GM21367 (cell line): ENCODE measurements around the gene GNG2.
A peak's percentile ranks its signal among the peaks of the same experiment; 100 is the strongest.

Experiments
- ATAC-seq: cut with Tn5 transposase; IDR thresholded peaks from one replicate; pipeline ENCODE4 v1.9.1; 2021; ENCODE audit not compliant: unreplicated experiment

The GNG2 gene

GRCh38 chr14:51989293-51990234 lies 129.2 kb downstream of the GNG2 start, which contains the start of gene RTRAF:
Gene RTRAF, plus strand, starts transcription at chr14:51989546. Its CDS starts 94 bp downstream, at chr14:51989640.
- peak; percentile 93 for ATAC-seq

GRCh38 chr14:51990488-51990887 lies 130.1 kb downstream of the GNG2 start:
- no peak for ATAC-seq

- no peak for ATAC-seq
These were observed 133.0 kb downstream of the GNG2 start for GRCh38 chr14:51993285-51993920.

GRCh38 chr14:51996148-51996746 lies 135.8 kb downstream of the GNG2 start:
- no peak for ATAC-seq

DNA sequence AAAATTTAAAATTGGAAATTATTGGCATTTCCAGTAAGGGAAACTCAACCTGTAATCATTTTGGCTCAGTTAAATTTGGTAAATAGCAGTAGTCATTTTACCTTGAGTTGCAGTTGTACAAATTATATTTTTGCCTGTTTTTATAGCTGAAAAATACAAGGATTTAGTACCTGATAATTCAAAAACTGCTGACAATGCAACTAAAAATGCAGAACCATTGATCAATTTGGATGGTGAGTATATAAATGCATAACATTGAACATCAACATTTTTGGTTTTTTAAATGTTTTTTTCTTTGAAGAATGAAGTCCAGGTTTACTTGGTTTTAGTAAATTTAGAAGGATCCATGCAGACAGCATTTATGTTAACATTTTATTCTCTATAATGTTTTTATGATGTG lies 137.9 kb downstream of the GNG2 start:
- no peak for ATAC-seq

GRCh38 chr14:51999084-51999483 lies 138.7 kb downstream of the GNG2 start:
- no peak for ATAC-seq

DNA sequence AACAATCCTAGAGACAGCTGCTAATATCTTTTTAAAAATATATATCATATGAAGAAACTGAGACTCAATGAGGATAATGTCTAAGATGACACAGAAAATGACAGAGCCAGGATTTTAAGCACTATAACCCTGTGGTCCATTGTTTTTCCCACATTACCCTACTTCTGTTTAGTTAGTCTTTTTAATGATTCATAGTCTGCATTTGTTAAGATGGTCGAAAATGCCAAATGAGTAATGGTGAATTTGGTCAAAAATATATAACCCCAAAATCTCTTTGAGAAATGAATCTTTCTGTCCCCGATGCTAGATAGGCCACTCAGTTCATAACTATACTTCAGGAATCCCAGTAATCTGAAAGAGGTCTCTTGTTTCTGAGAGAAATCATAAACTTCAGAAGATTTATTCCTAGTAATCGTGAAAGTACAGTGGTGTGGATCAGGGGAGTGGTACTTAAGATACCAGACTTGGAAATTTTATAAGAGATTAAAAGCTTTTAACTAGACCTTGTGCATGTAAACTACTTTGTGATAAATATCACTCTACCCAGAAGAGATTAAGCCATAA lies 139.7 kb downstream of the GNG2 start:
- ATAC-seq, result no peak

GRCh38 chr14:52000696-52001095 lies 140.3 kb downstream of the GNG2 start:
- ATAC-seq, result no peak

DNA sequence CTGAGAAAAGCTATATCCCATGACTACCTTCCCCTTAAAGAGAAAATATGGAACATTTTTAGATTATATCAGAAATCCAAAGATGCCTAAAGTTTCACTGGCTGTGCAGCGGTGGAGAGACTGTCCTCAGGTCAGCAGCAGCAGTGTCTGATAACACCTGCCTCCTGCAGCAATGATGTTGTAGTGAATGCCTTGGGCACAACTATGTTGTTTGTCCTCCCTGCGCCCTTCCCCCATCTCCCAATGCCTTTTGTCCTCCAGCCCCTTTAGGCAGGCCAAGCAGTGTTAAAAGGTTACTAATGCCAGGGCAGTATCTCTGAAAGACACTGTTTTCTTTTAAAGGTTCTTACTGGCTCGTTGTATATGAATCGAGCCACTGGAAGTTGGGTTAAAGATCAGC lies 142.1 kb downstream of the GNG2 start:
- ATAC-seq, result no peak

DNA sequence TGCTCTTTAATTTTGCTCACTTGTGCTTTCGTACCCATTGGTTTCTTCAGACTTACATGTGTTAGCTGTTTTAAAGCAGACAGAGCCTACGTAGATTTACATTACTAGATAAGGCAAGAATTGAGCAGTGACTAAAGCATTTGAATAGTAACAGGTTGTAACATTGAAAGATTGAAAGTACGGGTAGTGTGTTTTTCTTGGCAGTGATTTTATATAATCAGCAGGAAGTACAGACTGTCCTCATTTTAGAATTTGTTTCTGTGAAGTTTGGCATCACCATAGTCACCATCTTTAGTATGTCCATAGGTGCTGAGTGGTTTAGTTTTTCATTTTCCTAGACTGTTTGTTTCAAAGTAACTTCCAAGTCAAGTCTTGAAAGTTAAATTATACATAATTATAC lies 142.9 kb downstream of the GNG2 start:
- ATAC-seq, result no peak

- no peak for ATAC-seq
These were observed 145.2 kb downstream of the GNG2 start for GRCh38 chr14:52005625-52006024.

DNA sequence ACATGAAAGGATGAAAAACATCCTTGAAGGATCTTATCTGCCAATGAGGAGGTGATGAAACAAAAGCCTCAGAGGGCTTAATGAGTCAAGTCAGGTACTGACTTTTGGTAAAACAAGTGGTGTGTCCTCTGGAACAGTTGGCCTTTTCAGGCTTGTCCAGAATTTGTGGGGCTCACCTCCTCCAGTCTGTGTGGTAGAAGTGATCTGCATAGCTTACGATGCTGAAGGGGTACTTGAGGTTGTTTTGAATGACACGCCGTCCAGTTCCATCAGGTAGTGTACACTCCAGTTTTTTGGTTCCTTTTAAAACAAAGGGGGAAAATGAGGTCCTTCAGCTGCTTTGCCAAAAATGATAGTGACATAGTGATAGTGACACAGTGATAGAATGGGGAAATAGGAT lies 145.9 kb downstream of the GNG2 start:
- no peak for ATAC-seq

GRCh38 chr14:52007211-52007610 lies 146.8 kb downstream of the GNG2 start:
- no peak for ATAC-seq

DNA sequence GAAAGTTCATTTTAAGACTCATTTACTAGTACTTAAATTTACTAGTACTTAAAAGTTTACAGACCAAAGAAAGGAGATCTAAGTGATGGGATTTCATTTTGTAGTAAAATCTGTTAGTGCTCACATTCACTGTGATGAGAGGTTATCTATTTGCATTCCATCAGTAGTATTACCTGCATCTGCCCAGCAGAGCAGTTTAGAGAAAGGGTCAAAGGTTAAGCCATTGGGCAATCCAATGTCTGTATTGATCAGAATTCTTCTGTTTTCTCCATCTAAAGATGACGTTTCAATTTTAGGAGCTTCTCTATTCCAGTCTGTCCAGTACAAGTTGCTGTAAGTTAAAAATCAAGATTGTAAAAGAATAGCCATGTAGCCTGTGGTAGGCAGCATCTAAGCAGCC lies 147.2 kb downstream of the GNG2 start:
- ATAC-seq, result no peak

DNA sequence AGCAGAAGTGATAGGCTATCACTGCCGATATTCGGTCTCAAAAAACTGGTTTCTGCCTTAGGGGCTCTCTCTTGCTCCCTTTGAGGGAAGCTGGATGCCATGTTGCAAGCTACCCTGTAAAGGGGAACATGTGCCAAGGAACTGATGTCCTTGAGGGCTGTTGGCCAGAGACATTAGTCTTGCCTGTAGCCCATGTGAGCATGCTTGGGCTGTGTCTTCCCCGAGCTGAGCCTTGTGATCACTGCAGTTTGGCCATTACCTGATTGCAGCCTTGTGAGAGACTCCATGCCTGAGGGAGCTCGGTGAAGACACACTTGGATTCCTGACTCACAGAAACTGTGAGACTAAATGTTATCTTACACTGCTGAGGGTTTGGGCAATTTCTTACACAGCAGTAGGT lies 147.7 kb downstream of the GNG2 start:
- ATAC-seq, result no peak

DNA sequence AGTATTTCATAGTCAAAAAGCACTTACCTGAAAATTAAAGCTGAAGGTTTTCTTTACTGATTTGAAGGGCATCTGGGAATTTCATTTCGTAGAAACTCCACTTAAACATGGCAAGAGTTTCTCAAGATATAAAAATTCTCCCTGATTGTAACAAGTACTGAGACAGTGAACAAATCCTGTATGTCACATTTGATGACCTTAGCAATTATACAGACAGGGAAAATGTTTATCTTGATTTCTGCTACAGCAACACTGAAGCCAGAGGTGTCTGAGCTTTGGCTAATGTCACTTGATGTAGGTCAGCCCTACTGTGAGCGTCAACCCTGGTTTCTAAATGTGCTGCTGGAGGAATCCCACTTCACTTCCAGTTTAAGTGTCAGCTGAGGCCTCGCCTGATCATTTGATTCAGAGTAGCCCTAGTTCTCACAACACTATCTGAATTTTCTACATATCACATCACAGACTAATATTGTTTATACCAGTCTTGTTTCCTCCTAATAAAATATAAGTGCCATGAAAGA lies 149.8 kb downstream of the GNG2 start:
- ATAC-seq, result no peak

GRCh38 chr14:52011523-52011922 lies 151.1 kb downstream of the GNG2 start:
- no peak for ATAC-seq

- no peak for ATAC-seq
These were observed 152.2 kb downstream of the GNG2 start for GRCh38 chr14:52012635-52013034.

DNA sequence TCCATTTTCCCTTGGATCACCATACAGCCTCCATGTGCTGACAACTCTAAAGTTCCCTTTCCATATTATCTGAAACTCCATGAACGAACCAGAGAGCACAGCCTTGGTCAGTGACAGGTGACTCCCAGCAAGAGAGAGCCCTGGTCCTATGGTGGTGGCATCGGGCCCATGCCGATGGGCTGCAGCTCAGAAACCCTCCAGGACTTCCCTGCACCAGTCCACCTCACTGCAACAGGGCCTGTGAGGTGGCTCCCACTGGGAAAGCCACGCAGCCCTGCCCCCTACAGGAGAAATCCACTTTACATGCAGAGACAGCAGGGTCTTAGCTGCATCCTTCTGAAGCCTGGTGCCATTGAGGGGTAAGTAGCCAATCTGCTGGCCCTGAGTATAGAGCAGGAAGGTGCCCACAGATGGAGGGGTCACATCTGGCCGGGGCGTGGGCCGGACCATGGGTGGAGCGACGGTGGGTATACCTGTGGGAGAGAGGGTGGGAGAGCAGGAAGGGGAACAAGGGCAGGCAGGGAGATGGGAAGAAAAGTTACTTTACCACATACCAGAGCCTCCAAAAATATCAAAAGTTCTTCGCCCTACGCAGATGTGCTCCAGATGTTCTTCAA lies 153.7 kb downstream of the GNG2 start:
- no peak for ATAC-seq

DNA sequence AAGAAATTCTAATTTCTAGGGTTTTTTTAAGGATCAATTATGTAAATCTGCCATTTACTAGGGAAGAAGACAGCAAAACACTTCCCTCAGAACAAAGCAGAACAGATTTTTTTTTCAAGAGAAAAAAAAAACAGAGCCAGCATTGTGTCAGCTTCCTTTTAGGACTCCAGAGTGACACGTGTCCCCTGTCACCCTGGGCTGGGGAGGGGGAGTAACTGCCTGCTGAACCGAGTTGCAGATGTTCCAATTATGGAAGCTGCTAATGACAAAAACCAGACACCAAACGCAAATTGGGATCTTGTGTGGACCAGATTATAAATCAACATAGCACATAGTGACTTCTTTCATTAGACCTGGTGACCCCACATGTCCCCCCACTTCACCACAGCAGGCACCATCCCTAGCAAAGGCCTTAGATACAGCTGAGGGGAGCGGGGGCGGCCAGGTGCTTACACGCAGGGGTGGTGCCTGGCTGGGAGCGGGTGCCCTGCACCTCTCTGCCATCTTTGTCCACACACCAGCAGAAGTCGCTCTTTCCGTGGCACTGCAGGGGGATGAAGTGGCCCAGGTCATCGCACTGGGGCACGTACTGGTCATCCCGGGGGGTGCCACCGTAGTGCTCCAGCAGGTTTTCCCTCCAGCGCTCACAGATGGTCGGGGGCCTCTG lies 154.3 kb downstream of the GNG2 start:
- no peak for ATAC-seq
